HG02840 (cell line): ENCODE data around the gene PCDHGA6.
"Not testable (repeated sequence)": the region's sequence is repeated elsewhere in the genome, so short reads cannot be mapped to it uniquely, and the experiment has no call there.

Source experiments
- ATAC-seq: cut with Tn5 transposase; IDR thresholded peaks from one replicate; pipeline ENCODE4 v1.9.1; 2021; ENCODE audit warnings: mild to moderate bottlenecking, moderate library complexity, moderate number of reproducible peaks; ENCODE audit not compliant: unreplicated experiment, low FRiP score

PCDHGA6 gene

DNA sequence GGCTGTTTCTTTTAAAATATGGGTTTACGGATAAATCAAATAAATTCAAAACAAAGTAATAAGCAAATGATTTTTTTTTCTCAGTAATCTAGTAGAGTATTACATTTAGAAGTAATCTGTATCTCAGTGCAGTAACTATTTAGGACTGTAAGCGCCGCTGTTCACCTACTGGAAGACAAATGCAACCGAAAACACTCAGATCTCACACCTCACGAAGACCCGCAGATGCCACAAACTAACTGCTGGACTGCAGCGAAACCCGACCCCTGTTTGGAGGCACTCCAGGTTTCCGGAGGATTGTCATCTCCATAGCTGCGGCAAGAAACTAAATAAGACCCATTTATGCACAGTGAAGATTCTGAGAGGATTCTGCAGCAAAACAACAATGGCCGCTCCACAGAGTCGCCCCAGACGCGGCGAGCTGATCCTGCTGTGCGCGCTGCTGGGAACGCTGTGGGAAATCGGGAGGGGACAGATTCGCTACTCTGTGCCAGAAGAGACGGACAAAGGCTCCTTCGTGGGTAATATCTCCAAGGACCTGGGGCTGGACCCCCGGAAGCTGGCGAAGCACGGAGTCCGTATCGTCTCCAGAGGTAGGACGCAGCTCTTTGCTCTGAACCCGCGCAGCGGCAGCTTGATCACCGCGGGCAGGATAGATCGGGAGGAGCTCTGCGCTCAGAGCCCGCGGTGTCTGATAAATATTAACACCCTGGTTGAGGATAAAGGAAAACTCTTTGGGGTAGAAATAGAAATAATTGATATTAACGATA lies 18.9 kb downstream of the PCDHGA6 start, which contains the start of gene PCDHGA8:
Gene PCDHGA8, plus strand, starts transcription at position 205 of the 770 bp plus-strand sequence. Its CDS starts 181 bp downstream, at position 386.
- ATAC-seq = no peak

- no peak for ATAC-seq
These were observed 19.6 kb downstream of the PCDHGA6 start for GRCh38 chr5:141393267-141393666.

DNA sequence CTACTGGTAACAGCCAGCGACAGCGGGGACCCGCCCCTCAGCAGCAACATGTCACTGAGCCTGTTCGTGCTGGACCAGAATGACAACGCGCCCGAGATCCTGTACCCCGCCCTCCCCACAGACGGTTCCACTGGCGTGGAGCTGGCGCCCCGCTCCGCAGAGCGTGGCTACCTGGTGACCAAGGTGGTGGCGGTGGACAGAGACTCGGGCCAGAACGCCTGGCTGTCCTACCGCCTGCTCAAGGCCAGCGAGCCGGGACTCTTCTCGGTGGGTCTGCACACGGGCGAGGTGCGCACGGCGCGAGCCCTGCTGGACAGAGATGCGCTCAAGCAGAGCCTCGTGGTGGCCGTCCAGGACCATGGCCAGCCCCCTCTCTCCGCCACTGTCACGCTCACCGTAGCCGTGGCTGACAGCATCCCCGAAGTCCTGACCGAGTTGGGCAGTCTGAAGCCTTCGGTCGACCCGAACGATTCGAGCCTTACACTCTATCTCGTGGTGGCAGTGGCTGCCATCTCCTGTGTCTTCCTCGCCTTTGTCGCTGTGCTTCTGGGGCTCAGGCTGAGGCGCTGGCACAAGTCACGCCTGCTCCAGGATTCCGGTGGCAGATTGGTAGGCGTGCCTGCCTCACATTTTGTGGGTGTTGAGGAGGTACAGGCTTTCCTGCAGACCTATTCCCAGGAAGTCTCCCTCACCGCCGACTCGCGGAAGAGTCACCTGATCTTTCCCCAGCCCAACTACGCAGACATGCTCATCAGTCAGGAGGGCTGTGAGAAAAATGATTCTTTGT lies 20.9 kb downstream of the PCDHGA6 start:
- not testable (repeated sequence) for ATAC-seq

GRCh38 chr5:141397756-141398551 lies 24.3 kb downstream of the PCDHGA6 start, which contains the start of gene PCDHGB5:
PCDHGB5 (plus strand) TSS chr5:141397947; CDS start chr5:141398128, 181 bp downstream.
- ATAC-seq = not testable (repeated sequence)

- ATAC-seq = no peak
These were observed 24.9 kb downstream of the PCDHGA6 start for GRCh38 chr5:141398608-141399007.

GRCh38 chr5:141399555-141400258 lies 26.0 kb downstream of the PCDHGA6 start:
- ATAC-seq = no peak

DNA sequence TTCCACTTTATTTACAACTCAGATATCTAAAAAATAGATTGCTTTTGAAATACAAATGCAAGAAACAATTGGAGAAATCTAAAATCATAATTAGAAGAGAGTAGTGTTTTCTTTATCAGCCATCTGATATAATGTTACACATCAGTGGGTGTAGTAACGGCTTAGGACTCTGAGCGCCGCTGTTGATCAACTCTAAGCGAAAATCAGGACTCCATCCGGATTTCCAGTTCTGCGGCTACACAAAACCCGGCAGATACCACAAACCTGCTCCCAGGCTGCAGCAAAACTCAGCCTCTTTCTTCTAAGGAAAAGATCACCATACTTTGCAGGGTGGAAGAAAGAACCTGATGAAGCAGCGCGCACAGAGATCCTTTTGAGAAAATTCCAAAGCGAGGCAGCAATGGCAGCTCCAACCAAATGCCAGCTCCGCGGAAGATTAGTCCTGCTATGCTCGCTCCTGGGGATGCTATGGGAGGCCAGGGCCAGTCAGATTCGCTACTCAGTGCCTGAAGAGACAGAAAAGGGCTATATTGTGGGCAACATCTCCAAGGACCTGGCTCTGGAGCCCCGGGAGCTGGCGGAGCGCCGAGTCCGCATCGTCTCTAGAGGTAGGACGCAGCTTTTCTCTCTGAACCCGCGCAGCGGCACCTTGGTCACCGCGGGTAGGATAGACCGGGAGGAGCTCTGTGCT lies 29.0 kb downstream of the PCDHGA6 start, which contains the start of gene PCDHGA9:
Gene PCDHGA9, plus strand, starts transcription at position 226 of the 691 bp plus-strand sequence. Its CDS starts 175 bp downstream, at position 401.
- no peak for ATAC-seq

- ATAC-seq = no peak
These were observed 29.7 kb downstream of the PCDHGA6 start for GRCh38 chr5:141403387-141403786.

GRCh38 chr5:141407790-141408505 lies 34.3 kb downstream of the PCDHGA6 start, which contains the start of gene PCDHGB6:
PCDHGB6 (plus strand) TSS chr5:141408021; CDS start chr5:141408203, 182 bp downstream.
- not testable (repeated sequence) for ATAC-seq

DNA sequence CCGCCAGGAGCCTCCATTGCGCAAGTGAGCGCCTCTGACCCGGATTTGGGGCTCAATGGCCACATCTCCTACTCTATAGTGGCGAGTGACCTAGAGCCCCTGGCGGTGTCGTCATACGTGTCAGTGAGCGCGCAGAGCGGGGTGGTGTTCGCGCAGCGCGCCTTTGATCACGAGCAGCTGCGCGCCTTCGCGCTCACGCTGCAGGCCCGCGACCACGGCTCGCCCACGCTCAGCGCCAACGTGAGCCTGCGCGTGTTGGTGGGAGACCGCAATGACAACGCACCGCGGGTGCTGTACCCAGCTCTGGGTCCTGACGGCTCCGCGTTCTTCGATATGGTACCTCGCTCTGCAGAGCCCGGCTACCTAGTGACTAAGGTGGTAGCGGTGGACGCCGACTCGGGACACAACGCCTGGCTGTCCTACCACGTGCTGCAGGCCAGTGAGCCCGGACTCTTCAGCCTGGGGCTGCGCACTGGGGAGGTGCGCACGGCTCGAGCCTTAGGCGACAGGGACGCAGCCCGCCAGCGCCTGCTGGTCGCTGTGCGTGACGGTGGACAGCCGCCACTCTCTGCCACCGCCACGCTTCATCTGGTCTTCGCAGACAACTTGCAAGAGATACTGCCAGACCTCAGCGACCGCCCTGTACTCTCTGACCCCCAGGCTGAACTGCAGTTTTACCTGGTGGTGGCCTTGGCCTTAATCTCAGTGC lies 36.1 kb downstream of the PCDHGA6 start:
- ATAC-seq = no peak

- ATAC-seq = no peak
These were observed 37.9 kb downstream of the PCDHGA6 start for GRCh38 chr5:141411575-141411974.

DNA sequence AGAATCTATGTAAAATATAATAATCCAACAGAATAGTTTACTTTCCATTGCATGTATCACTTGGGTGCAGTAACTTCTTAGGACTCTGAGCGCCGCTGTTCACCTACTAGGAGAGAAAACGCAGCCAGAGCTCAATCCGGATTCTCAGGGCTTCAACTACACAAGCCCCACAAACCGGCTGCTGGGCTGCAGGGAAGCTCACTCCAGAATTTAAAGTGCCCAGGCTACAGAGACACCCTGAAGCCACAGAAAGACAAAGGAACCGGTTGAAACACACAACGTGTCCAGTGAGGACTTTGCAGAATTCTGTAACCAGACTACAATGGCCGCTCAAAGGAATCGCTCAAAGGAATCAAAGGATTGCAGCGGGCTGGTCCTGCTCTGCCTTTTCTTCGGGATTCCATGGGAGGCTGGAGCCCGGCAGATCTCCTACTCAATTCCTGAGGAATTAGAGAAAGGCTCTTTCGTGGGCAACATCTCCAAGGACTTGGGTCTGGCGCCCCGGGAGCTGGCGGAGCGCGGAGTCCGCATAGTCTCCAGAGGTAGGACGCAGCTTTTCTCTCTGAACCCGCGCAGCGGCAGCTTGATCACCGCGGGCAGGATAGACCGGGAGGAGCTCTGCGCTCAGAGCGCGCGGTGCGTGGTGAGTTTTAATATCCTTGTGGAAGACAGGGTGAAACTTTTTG lies 39.3 kb downstream of the PCDHGA6 start, which contains the start of gene PCDHGA10:
Gene PCDHGA10, plus strand, starts transcription at position 134 of the 686 bp plus-strand sequence. Its CDS starts 189 bp downstream, at position 323.
- ATAC-seq = peak; percentile 69

DNA sequence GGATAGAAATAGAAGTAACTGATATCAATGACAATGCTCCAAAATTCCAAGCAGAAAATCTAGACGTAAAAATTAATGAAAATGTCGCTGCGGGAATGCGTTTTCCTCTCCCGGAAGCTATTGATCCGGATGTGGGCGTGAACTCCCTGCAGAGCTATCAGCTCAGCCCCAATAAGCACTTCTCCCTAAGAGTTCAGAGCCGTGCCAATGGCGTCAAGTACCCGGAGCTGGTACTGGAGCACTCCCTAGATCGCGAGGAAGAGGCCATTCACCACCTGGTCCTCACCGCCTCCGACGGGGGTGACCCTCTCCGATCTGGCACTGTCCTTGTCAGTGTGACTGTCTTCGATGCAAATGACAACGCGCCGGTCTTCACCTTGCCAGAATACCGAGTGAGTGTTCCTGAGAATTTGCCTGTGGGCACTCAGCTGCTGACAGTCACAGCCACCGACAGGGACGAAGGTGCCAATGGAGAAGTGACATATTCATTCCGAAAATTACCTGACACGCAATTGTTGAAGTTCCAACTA lies 39.9 kb downstream of the PCDHGA6 start:
- ATAC-seq = no peak

DNA sequence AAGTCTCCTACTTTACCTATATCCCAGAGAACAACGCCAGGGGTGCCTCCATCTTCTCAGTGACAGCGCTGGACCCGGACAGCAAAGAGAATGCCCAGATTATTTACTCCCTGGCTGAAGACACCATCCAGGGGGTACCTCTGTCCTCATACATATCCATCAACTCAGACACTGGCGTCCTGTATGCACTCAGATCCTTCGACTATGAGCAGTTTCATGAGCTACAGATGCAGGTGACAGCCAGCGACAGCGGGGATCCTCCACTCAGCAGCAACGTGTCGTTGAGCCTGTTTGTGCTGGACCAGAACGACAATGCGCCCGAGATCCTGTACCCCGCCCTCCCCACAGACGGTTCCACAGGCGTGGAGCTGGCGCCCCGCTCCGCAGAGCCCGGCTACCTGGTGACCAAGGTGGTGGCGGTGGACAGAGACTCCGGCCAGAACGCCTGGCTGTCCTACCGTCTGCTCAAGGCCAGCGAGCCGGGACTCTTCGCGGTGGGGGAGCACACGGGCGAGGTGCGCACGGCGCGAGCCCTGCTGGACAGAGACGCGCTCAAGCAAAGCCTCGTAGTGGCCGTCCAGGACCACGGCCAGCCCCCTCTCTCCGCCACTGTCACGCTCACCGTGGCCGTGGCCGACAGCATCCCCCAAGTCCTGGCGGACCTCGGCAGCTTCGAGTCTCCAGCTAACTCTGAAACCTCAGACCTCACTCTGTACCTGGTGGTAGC lies 41.0 kb downstream of the PCDHGA6 start:
- ATAC-seq = not testable (repeated sequence)

DNA sequence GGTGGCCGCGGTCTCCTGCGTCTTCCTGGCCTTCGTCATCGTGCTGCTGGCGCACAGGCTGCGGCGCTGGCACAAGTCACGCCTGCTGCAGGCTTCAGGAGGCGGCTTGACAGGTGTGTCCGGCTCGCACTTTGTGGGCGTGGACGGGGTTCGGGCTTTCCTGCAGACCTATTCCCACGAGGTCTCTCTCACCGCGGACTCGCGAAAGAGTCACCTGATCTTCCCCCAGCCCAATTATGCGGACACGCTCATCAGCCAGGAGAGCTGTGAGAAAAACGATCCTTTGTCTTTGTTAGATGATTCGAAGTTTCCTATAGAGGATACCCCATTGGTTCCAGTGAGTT lies 41.6 kb downstream of the PCDHGA6 start:
- ATAC-seq = not testable (repeated sequence)

- not testable (repeated sequence) for ATAC-seq
These were observed 43.9 kb downstream of the PCDHGA6 start, which contains the start of gene PCDHGB7 for GRCh38 chr5:141417494-141418172. PCDHGB7 (plus strand) TSS chr5:141417677; CDS start chr5:141417860, 183 bp downstream.
